Adrenal gland (tissue), 5 donors: ENCODE results near the gene ZNF148.

ENCODE experiments used
- POLR2A ChIP-seq, 2 donors: fragments of 450-650 bp; IDR thresholded peaks; one replicate each; pipeline ENCODE4 v1.6.1; 2017; ENCODE audit warnings: antibody characterized with exemption in 2 of 2, mild to moderate bottlenecking in 2 of 2, moderate library complexity in 1 of 2
- TF ChIP-seq, protein P1 (sequence below), 6 experiments: fragments of 450-650 bp in 4 of 6; fragments of 200-600 bp in 2 of 6; sonication (generic) in 1 of 6; IDR thresholded peaks; 1 replicate in 5 of 6; 2 replicates in 1 of 6; pipeline versions ENCODE4 v1.5.1 to v1.8.0; 2016 to 2021; ENCODE audit warnings: antibody characterized with exemption in 6 of 6, mild to moderate bottlenecking in 2 of 6, moderate library complexity in 1 of 6
- donor health status: DM: no; HTN: no; CAD: no.

DNA sequence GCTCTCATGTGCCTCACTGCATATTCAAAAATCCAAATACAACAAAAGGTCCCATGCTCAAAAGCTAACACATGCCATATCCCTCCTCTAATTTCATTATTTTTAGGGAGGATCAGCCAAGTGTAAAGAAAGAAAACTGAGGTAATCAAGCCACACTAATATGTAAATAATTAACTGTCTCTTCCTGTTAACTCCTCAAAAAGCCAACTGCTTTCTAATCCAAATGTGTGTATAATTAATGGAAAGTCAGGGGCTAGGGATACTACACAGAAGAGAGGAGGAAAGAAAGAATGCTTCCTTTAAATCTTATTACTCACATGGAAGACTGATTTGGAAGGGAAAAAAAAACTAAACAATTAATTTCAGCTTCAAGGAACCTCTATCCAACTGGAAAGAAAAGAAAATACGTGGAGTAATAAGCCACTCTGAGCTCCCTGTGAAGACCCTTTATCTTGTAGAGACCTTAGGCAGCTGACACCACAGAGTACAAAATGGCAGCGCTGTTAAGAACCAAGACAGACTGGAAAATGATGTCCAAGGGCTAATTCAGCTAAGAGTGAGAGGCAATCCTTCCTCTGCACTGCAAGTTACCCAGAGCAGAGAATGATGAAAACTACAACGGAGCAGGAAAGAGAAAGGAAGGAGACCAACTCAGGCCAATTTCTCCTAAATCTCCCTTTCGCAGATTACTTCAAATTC lies 56.8 kb downstream of the ZNF148 start:
- TF ChIP-seq, protein P1, sequence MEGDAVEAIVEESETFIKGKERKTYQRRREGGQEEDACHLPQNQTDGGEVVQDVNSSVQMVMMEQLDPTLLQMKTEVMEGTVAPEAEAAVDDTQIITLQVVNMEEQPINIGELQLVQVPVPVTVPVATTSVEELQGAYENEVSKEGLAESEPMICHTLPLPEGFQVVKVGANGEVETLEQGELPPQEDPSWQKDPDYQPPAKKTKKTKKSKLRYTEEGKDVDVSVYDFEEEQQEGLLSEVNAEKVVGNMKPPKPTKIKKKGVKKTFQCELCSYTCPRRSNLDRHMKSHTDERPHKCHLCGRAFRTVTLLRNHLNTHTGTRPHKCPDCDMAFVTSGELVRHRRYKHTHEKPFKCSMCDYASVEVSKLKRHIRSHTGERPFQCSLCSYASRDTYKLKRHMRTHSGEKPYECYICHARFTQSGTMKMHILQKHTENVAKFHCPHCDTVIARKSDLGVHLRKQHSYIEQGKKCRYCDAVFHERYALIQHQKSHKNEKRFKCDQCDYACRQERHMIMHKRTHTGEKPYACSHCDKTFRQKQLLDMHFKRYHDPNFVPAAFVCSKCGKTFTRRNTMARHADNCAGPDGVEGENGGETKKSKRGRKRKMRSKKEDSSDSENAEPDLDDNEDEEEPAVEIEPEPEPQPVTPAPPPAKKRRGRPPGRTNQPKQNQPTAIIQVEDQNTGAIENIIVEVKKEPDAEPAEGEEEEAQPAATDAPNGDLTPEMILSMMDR (IDR thresholded peaks at IDR 0.05): no peak
- no peak for TF ChIP-seq POLR2A (IDR thresholded peaks at IDR 0.05)
